HUES48 (cell line): ENCODE results near the gene CREG2.

Experiments
- H3K27ac ChIP-seq: one replicate; pipeline ENCODE4 v1.7.0; 2013; ENCODE audit warnings: low read depth, low read length, inconsistent platforms
- H3K27me3 ChIP-seq: 2 replicates; pipeline ENCODE4 v1.6.1; 2013; ENCODE audit warnings: mild to moderate bottlenecking, low read length; ENCODE audit not compliant: control insufficient read depth, insufficient read depth
- H3K36me3 ChIP-seq: 2 replicates; pipeline ENCODE4 v1.6.1; 2013; ENCODE audit warnings: low read length; ENCODE audit not compliant: control insufficient read depth, insufficient read depth
- H3K4me1 ChIP-seq: 2 replicates; pipeline ENCODE4 v1.6.1; 2013; ENCODE audit warnings: mild to moderate bottlenecking, low read length; ENCODE audit not compliant: control insufficient read depth, insufficient read depth
- H3K4me3 ChIP-seq: 2 replicates; pipeline ENCODE4 v1.5.1; 2013; ENCODE audit warnings: mild to moderate bottlenecking, low read depth, low read length
- H3K9ac ChIP-seq: 2 replicates; pipeline ENCODE4 v1.6.1; 2013; ENCODE audit warnings: mild to moderate bottlenecking, low read depth, low read length, moderate library complexity
- H3K9me3 ChIP-seq: 2 replicates; pipeline ENCODE4 v1.6.1; 2013; ENCODE audit warnings: low read length; ENCODE audit not compliant: control insufficient read depth, insufficient read depth

Gene CREG2

GRCh38 chr2:101372792-101373191 lies 14.5 kb downstream of the CREG2 start:
- no peak overlapping the region for H3K27ac ChIP-seq
- H3K4me3 ChIP-seq, result no peak overlapping the region
- H3K9me3 ChIP-seq, result no peaks in the 10 kb centered on the region
- H3K9ac ChIP-seq, result no peak overlapping the region
- H3K27me3 ChIP-seq, result no peaks in the 10 kb centered on the region
- H3K36me3 ChIP-seq, result no peaks in the 10 kb centered on the region
- H3K4me1 ChIP-seq, result peaks cover 3% of the 10 kb centered on the region; the same call in 1 of the 2 replicates

- Histone ChIP-seq H3K36me3 (no peaks in the 10 kb centered on the region), H3K4me1 (peaks cover 3% of the 10 kb centered on the region; the same call in 1 of the 2 replicates), H3K9me3 (no peaks in the 10 kb centered on the region), H3K27me3 (no peaks in the 10 kb centered on the region), H3K4me3 (no peak overlapping the region), H3K27ac (no peak overlapping the region), H3K9ac (no peak overlapping the region)
These were observed 15.7 kb downstream of the CREG2 start for GRCh38 chr2:101371636-101372035.

GRCh38 chr2:101369100-101369499 lies 18.2 kb downstream of the CREG2 start:
- Histone ChIP-seq H3K27me3 (no peaks in the 10 kb centered on the region), H3K4me1 (peaks cover 3% of the 10 kb centered on the region; the same call in 1 of the 2 replicates), H3K9ac (no peak overlapping the region)

GRCh38 chr2:101368376-101368775 lies 18.9 kb downstream of the CREG2 start:
- Histone ChIP-seq H3K27me3 (no peaks in the 10 kb centered on the region), H3K9ac (no peak overlapping the region), H3K27ac (no peak overlapping the region), H3K4me1 (peaks cover 3% of the 10 kb centered on the region; the same call in 1 of the 2 replicates), H3K4me3 (no peak overlapping the region), H3K9me3 (no peaks in the 10 kb centered on the region), H3K36me3 (no peaks in the 10 kb centered on the region)

More at GRCh38 chr2:101369100-101369499, 18.2 kb downstream of the CREG2 start:
- Histone ChIP-seq H3K9me3 (no peaks in the 10 kb centered on the region), H3K4me3 (no peak overlapping the region), H3K36me3 (no peaks in the 10 kb centered on the region), H3K27ac (no peak overlapping the region)

- Histone ChIP-seq H3K9ac (no peak overlapping the region), H3K27ac (no peak overlapping the region), H3K36me3 (no peaks in the 10 kb centered on the region), H3K27me3 (no peaks in the 10 kb centered on the region), H3K4me3 (no peak overlapping the region), H3K4me1 (peaks cover 3% of the 10 kb centered on the region; the same call in 1 of the 2 replicates), H3K9me3 (no peaks in the 10 kb centered on the region)
These were observed 19.8 kb downstream of the CREG2 start for GRCh38 chr2:101367508-101367907.

GRCh38 chr2:101364878-101365277 lies 22.4 kb downstream of the CREG2 start:
- no peak overlapping the region for H3K4me3 ChIP-seq
- H3K27me3 ChIP-seq, result no peaks in the 10 kb centered on the region
- no peaks in the 10 kb centered on the region for H3K36me3 ChIP-seq
- no peaks in the 10 kb centered on the region for H3K9me3 ChIP-seq
- H3K4me1 ChIP-seq, result peaks cover 17% of the 10 kb centered on the region
- no peak overlapping the region for H3K9ac ChIP-seq
- H3K27ac ChIP-seq, result no peak overlapping the region

GRCh38 chr2:101362777-101363176 lies 24.5 kb downstream of the CREG2 start:
- H3K27ac ChIP-seq, result no peak overlapping the region
- H3K9ac ChIP-seq, result no peak overlapping the region
- H3K4me1 ChIP-seq, result peaks cover 22% of the 10 kb centered on the region
- no peak overlapping the region for H3K4me3 ChIP-seq
- H3K9me3 ChIP-seq, result no peaks in the 10 kb centered on the region
- no peaks in the 10 kb centered on the region for H3K36me3 ChIP-seq
- no peaks in the 10 kb centered on the region for H3K27me3 ChIP-seq

- no peak overlapping the region for H3K4me3 ChIP-seq
- H3K9me3 ChIP-seq, result no peaks in the 10 kb centered on the region
- no peaks in the 10 kb centered on the region for H3K36me3 ChIP-seq
- H3K4me1 ChIP-seq, result peaks cover 22% of the 10 kb centered on the region
- H3K9ac ChIP-seq, result no peak overlapping the region
- no peak overlapping the region for H3K27ac ChIP-seq
- no peaks in the 10 kb centered on the region for H3K27me3 ChIP-seq
These were observed 25.0 kb downstream of the CREG2 start for GRCh38 chr2:101362316-101362715.

- no peaks in the 10 kb centered on the region for H3K9me3 ChIP-seq
- no peaks in the 10 kb centered on the region for H3K36me3 ChIP-seq
- H3K27ac ChIP-seq, result no peak overlapping the region
- H3K9ac ChIP-seq, result no peak overlapping the region
- no peaks in the 10 kb centered on the region for H3K27me3 ChIP-seq
- H3K4me3 ChIP-seq, result no peak overlapping the region
- peaks cover 22% of the 10 kb centered on the region for H3K4me1 ChIP-seq
These were observed 25.8 kb downstream of the CREG2 start for GRCh38 chr2:101361522-101361921.

- no peak overlapping the region for H3K4me3 ChIP-seq
- no peaks in the 10 kb centered on the region for H3K27me3 ChIP-seq
- H3K9me3 ChIP-seq, result no peaks in the 10 kb centered on the region
- no peak overlapping the region for H3K27ac ChIP-seq
- H3K9ac ChIP-seq, result no peak overlapping the region
- H3K36me3 ChIP-seq, result no peaks in the 10 kb centered on the region
- peaks cover 22% of the 10 kb centered on the region for H3K4me1 ChIP-seq
These were observed 26.2 kb downstream of the CREG2 start for GRCh38 chr2:101361121-101361520.

GRCh38 chr2:101360232-101360631 lies 27.1 kb downstream of the CREG2 start:
- H3K36me3 ChIP-seq, result no peaks in the 10 kb centered on the region
- H3K9ac ChIP-seq, result no peak overlapping the region
- no peak overlapping the region for H3K27ac ChIP-seq
- peaks cover 22% of the 10 kb centered on the region for H3K4me1 ChIP-seq
- H3K27me3 ChIP-seq, result no peaks in the 10 kb centered on the region
- H3K4me3 ChIP-seq, result no peak overlapping the region
- H3K9me3 ChIP-seq, result no peaks in the 10 kb centered on the region
